Bone marrow (tissue), 2 donors: ENCODE measurements around the gene ITGB7.

Experiments used
- DNase-seq, 2 donors: peaks; one replicate each; lab custom pipeline; 2025; lab: John Stamatoyannopoulos, UW

Gene ITGB7

GRCh38 chr12:53145383-53146260 lies 61.4 kb downstream of the ITGB7 start:
- no peak for DNase-seq

GRCh38 chr12:53143355-53143754 lies 63.7 kb downstream of the ITGB7 start:
- DNase-seq = no peak
